HepG2 (cell line): ENCODE measurements around the gene CCND1. TPM values are rescaled to one million over a fixed set of nuclear protein-coding genes. Genes with fewer than 3 reads are reported as not detected.
A peak's percentile ranks its signal among the peaks of the same experiment; 100 is the strongest.

Experiments
- ATAC-seq: fragments of 200-7000 bp; cut with Tn5 transposase; 3 replicates; pipeline ENCODE4 v1.9.1; 2020; ENCODE audit warnings: mild to moderate bottlenecking, moderate library complexity
- BruUV-seq: library from RNA; stranded (reverse); fragments of 400-500 nt; replicated peaks from 2 replicates; lab custom pipeline; 2021; lab: Mats Ljungman, UMichigan
- CTCF ChIA-PET: fragments of 300-600 bp; formaldehyde crosslinking; extraction: SDS; loops from one replicate; lab custom pipeline; 2021; ENCODE audit warnings: low total read pairs, inconsistent platforms, low intra/inter-chr PET ratio; lab: Yijun Ruan, JAX
- POLR2A ChIA-PET: fragments of 350-600 bp; sonication (Branson Sonifier 250); formaldehyde crosslinking; loops from one replicate; lab custom pipeline; 2020; ENCODE audit warnings: antibody characterized with exemption, inconsistent platforms; lab: Yijun Ruan, JAX
- DNase-seq: peaks from one replicate; pipeline ENCODE4 v3.0.0-alpha.2; 2015; ENCODE audit warnings: low spot score
- FAIRE-seq: peaks from 3 replicates; lab custom pipeline; 2011; peaks lifted over from hg19 to GRCh38; lab: Jason Lieb, UNC
- H2AFZ ChIP-seq: one replicate; pipeline ENCODE4 v1.6.1; 2011; ENCODE audit warnings: low read length, inconsistent platforms
- H3K27ac ChIP-seq: fragments of 300-600 bp; 3 replicates; pipeline ENCODE4 v1.8.0; 2011; ENCODE audit warnings: mixed run types, mild to moderate bottlenecking, mixed read lengths, low read length, inconsistent platforms; ENCODE audit not compliant: insufficient read depth; ENCODE audit errors: extremely low read length
- H3K27me3 ChIP-seq, 2 experiments: fragments of 200-600 bp in 1 of 2; 2 replicates in 1 of 2; 3 replicates in 1 of 2; pipeline versions ENCODE4 v1.6.0 to v1.8.0; 2011; ENCODE audit warnings: low read length in 2 of 2, mild to moderate bottlenecking in 2 of 2, moderate library complexity in 2 of 2, inconsistent platforms in 1 of 2; ENCODE audit not compliant: insufficient read depth in 2 of 2, control insufficient read depth in 1 of 2
- H3K36me3 ChIP-seq, 2 experiments: fragments of 200-600 bp in 1 of 2; replicated peaks in 1 of 2; 2 replicates in 1 of 2; 3 replicates in 1 of 2; pipeline versions ENCODE4 v1.5.1 to v1.8.0; 2011; ENCODE audit warnings: low read length in 2 of 2, inconsistent platforms in 1 of 2; ENCODE audit not compliant: insufficient read depth in 2 of 2, control insufficient read depth in 1 of 2
- H3K4me1 ChIP-seq: 2 replicates; pipeline ENCODE4 v1.5.1; 2012; ENCODE audit warnings: low read length, inconsistent platforms; ENCODE audit not compliant: insufficient read depth
- H3K4me2 ChIP-seq: 2 replicates; pipeline ENCODE4 v1.6.0; 2011; ENCODE audit warnings: low read depth, low read length, inconsistent platforms
- H3K4me3 ChIP-seq, 3 experiments: fragments of 200-600 bp in 1 of 3; sonication (generic), shearing (Covaris generic) in 1 of 3; replicated peaks in 1 of 3; 2 replicates each; pipeline ENCODE4 v1.5.1; 2011 to 2016; ENCODE audit warnings: low read length in 3 of 3, inconsistent platforms in 2 of 3, low read depth in 2 of 3, mild to moderate bottlenecking in 2 of 3, control low read depth in 1 of 3, mixed read lengths in 1 of 3; ENCODE audit not compliant: insufficient read depth in 1 of 3
- H3K79me2 ChIP-seq: one replicate; pipeline ENCODE4 v1.6.1; 2011; ENCODE audit warnings: low read length, inconsistent platforms; ENCODE audit not compliant: insufficient read depth
- H3K9ac ChIP-seq: 2 replicates; pipeline ENCODE4 v1.6.0; 2011; ENCODE audit warnings: mild to moderate bottlenecking, low read depth, low read length, inconsistent platforms; ENCODE audit not compliant: insufficient read depth
- H3K9me3 ChIP-seq: 2 replicates; pipeline ENCODE4 v1.5.1; 2012; ENCODE audit warnings: mild to moderate bottlenecking, low read length
- H4K20me1 ChIP-seq: 2 replicates; pipeline ENCODE4 v1.6.0; 2011; ENCODE audit warnings: inconsistent platforms, mild to moderate bottlenecking, low read length, moderate library complexity; ENCODE audit not compliant: insufficient read depth
- MEIS2 ChIP-seq: sonication (generic); formaldehyde crosslinking; IDR thresholded peaks from 2 replicates; pipeline ENCODE4 v1.9.0; 2021; ENCODE audit warnings: mild to moderate bottlenecking, missing genetic modification reagents
- SRY ChIP-seq: sonication (generic); formaldehyde crosslinking; IDR thresholded peaks from 2 replicates; pipeline ENCODE4 v1.8.0; 2022; ENCODE audit warnings: mild to moderate bottlenecking, missing genetic modification reagents
- UBTF ChIP-seq: sonication (generic); formaldehyde crosslinking; IDR thresholded peaks from 2 replicates; pipeline ENCODE4 v1.4.0; 2020; ENCODE audit warnings: mild to moderate bottlenecking, missing genetic modification reagents
- YEATS2 ChIP-seq: sonication (generic); formaldehyde crosslinking; IDR thresholded peaks from 2 replicates; pipeline ENCODE4 v1.4.0; 2020; ENCODE audit warnings: missing genetic modification reagents, borderline replicate concordance
- ZBTB46 ChIP-seq: sonication (generic); formaldehyde crosslinking; IDR thresholded peaks from 2 replicates; pipeline ENCODE4 v1.4.0; 2020; ENCODE audit warnings: mild to moderate bottlenecking, missing genetic modification reagents, borderline replicate concordance
- ZNF207 ChIP-seq: fragments of 450-650 bp; IDR thresholded peaks from 2 replicates; pipeline ENCODE4 v1.6.1; 2016; ENCODE audit warnings: antibody characterized with exemption, borderline replicate concordance
- ZNF609 ChIP-seq: sonication (generic); formaldehyde crosslinking; IDR thresholded peaks from 2 replicates; pipeline ENCODE4 v1.4.0; 2020; ENCODE audit warnings: mild to moderate bottlenecking, missing genetic modification reagents, borderline replicate concordance
- WGBS: methylation state at CpG from one replicate; pipeline ENCODE4 v1.1.6; 2017; ENCODE audit warnings: low lambda C conversion rate; 5-methylcytosine and 5-hydroxymethylcytosine counted together
- in situ Hi-C: cut with HindIII; loops from 2 replicates; pipeline ENCODE4 v1.10.0; 2017; ENCODE audit warnings: low pct_unique_long_range_greater_than_20kb; ENCODE audit not compliant: extremely low pct_ligation_motif_present
- intact Hi-C: fragments of 100-400 bp; cut with micrococcal nuclease; formaldehyde crosslinking; loops from one replicate; pipeline ENCODE4 v1.10.0; 2022; ENCODE audit not compliant: unreplicated experiment
- polyA plus RNA-seq, 8 experiments: library from polyadenylated mRNA; depleted of rRNA in 3 of 8; stranded (reverse) in 7 of 8; unstranded in 1 of 8; fragments of >200 nt; fragmentation: Illumina TruSeq in 4 of 8; extraction: Trizol in 4 of 8; gene quantifications; 2 replicates each; pipeline versions ENCODE4 v1.2.1 to v1.2.3, GENCODE V29; 2011 to 2016; ENCODE audit warnings: low read depth in 4 of 8, missing spikeins in 1 of 8, mixed read lengths in 1 of 8; ENCODE audit not compliant: insufficient read depth in 1 of 8
- total RNA-seq, 5 experiments: library from RNA; depleted of rRNA; stranded (reverse); fragments of >200 nt; fragmentation: Illumina TruSeq; extraction: Trizol; gene quantifications; 2 replicates each; pipeline ENCODE4 v1.2.3, GENCODE V29; 2016; ENCODE audit warnings: low read depth in 1 of 5

CCND1 gene
- total and polyA plus RNA-seq, 2 of the 13 experiments (the other 11 are each of a cell fraction or from before 2014, with no cell fraction given), result 107 to 136 TPM

- Histone ChIP-seq H3K79me2 (no peaks in the 10 kb centered on the region), H4K20me1 (no peaks in the 10 kb centered on the region)
- intact Hi-C loops, result no loop called here
- no peak for TF ChIP-seq YEATS2
- TF ChIP-seq, all 625 proteins: peak for 0
- FAIRE-seq (no peak), DNase-seq (no peak), ATAC-seq (no peak)
- Histone ChIP-seq H3K9me3 (peaks cover 9% of the 10 kb centered on the region; the same call in 1 of the 2 replicates), H3K27ac (no peak overlapping the region), H3K36me3 (no peaks in the 10 kb centered on the region), H2AFZ (no peak overlapping the region), H3K27me3 (no peaks in the 10 kb centered on the region), H3K4me1 (peaks cover 61% of the 10 kb centered on the region), H3K4me3 (no peak overlapping the region), H3K9ac (no peak overlapping the region), H3K4me2 (no peak overlapping the region)
- in situ Hi-C loops, result no loop called here
- CTCF ChIA-PET, result no interaction called here
- 71% methylated on average over 8 of the region's 8 CpGs for WGBS
- no TSS peak for BruUV-seq
- POLR2A ChIA-PET, result no interaction called here
Measured at GRCh38 chr11:69614085-69614484, 26.9 kb upstream of the CCND1 start.

- Histone ChIP-seq H3K4me2 (peak overlapping the region; percentile 74), H3K36me3 (no peaks in the 10 kb centered on the region), H3K9me3 (no peaks in the 10 kb centered on the region), H3K4me3 (peak overlapping the region in 1 of 3 experiments; percentile 36; a peak in 3 of 6 replicates), H4K20me1 (no peaks in the 10 kb centered on the region), H3K27ac (peak overlapping the region; percentile 51), H3K27me3 (no peaks in the 10 kb centered on the region), H3K4me1 (peaks cover 61% of the 10 kb centered on the region), H2AFZ (no peak overlapping the region), H3K9ac (peak overlapping the region; percentile 50), H3K79me2 (no peaks in the 10 kb centered on the region)
- CTCF ChIA-PET, result no interaction called here
- 15% methylated on average over 8 of the region's 16 CpGs for WGBS
- intact Hi-C loops, result no loop called here
- ATAC-seq (peak; percentile 100), FAIRE-seq (peak; percentile 53), DNase-seq (peak; percentile 74)
- no TSS peak for BruUV-seq
- POLR2A ChIA-PET, result interaction anchor here (1.0 to 1.3 kb wide), 2 partner anchors 24 to 27 kb away, joined by 3 to 6 read pairs; no protein-coding TSS in a partner anchor
- in situ Hi-C loops, result no loop called here
- TF ChIP-seq ZNF207 (no peak), SRY (CRISPR knock-in tag) (peak; percentile 47; the same call in 1 of the 2 replicates), UBTF (CRISPR knock-in tag) (peak; percentile 96), ZBTB46 (CRISPR knock-in tag) (no peak), MEIS2 (CRISPR knock-in tag) (no peak), ZNF609 (CRISPR knock-in tag) (peak; percentile 67; the same call in 1 of the 2 replicates)
Measured at GRCh38 chr11:69615545-69616278, 25.2 kb upstream of the CCND1 start.
